HG03039 (cell line): ENCODE results near the gene UBQLN1.
"Not testable (repeated sequence)": the region's sequence is repeated elsewhere in the genome, so short reads cannot be mapped to it uniquely, and the experiment has no call there.

Experiments used
- ATAC-seq: cut with Tn5 transposase; IDR thresholded peaks from one replicate; pipeline ENCODE4 v1.9.1; 2021; ENCODE audit warnings: mild to moderate bottlenecking, moderate library complexity; ENCODE audit not compliant: unreplicated experiment

The UBQLN1 gene

GRCh38 chr9:83637389-83637788, 70.4 kb downstream of the UBQLN1 start:
- ATAC-seq: no peak

- ATAC-seq: no peak
Measured at GRCh38 chr9:83636813-83637212, 70.9 kb downstream of the UBQLN1 start.

GRCh38 chr9:83633676-83634075, 74.1 kb downstream of the UBQLN1 start:
- no peak for ATAC-seq

GRCh38 chr9:83633255-83633654, 74.5 kb downstream of the UBQLN1 start:
- ATAC-seq: no peak

GRCh38 chr9:83630938-83631457, 76.8 kb downstream of the UBQLN1 start:
- no peak for ATAC-seq

GRCh38 chr9:83629433-83630104, 78.2 kb downstream of the UBQLN1 start:
- ATAC-seq: no peak

GRCh38 chr9:83628540-83628939, 79.2 kb downstream of the UBQLN1 start:
- ATAC-seq: no peak

GRCh38 chr9:83625178-83625577, 82.6 kb downstream of the UBQLN1 start:
- ATAC-seq: no peak

- ATAC-seq: peak; percentile 15
Measured at GRCh38 chr9:83623679-83624076, 84.1 kb downstream of the UBQLN1 start.

GRCh38 chr9:83622939-83623678, 84.6 kb downstream of the UBQLN1 start, which contains the start of gene IDNK:
Gene IDNK (plus strand): TSS chr9:83623143. CDS start chr9:83623172, 29 bp downstream.
- peak; percentile 73 for ATAC-seq

- peak; percentile 40 for ATAC-seq
Measured at GRCh38 chr9:83622433-83622938, 85.3 kb downstream of the UBQLN1 start.

- no peak for ATAC-seq
Measured at GRCh38 chr9:83620841-83621636, 86.7 kb downstream of the UBQLN1 start.

GRCh38 chr9:83617299-83617698, 90.5 kb downstream of the UBQLN1 start:
- ATAC-seq: no peak

- ATAC-seq: not testable (repeated sequence)
Measured at GRCh38 chr9:83613298-83613697, 94.5 kb downstream of the UBQLN1 start.
